Activated CD4-positive, alpha-beta T cell treated with anti-CD3 and anti-CD28 coated beads for 48 hours (primary cell): ENCODE results near the gene KAT6B.
"Not testable (repeated sequence)": the region's sequence is repeated elsewhere in the genome, so short reads cannot be mapped to it uniquely, and the experiment has no call there.

Experiments used
- DNase-seq: peaks from one replicate; pipeline ENCODE4 v3.0.0-alpha.2; 2020

KAT6B gene

GRCh38 chr10:74863551-74863950, 37.2 kb downstream of the KAT6B start:
- no peak for DNase-seq

- no peak for DNase-seq
Measured at GRCh38 chr10:74867351-74867750, 41.0 kb downstream of the KAT6B start.

GRCh38 chr10:74868392-74868977, 42.1 kb downstream of the KAT6B start:
- no peak for DNase-seq

- no peak for DNase-seq
Measured at GRCh38 chr10:74869635-74870034, 43.2 kb downstream of the KAT6B start.

GRCh38 chr10:74870191-74870590, 43.8 kb downstream of the KAT6B start:
- no peak for DNase-seq

GRCh38 chr10:74871595-74872382, 45.4 kb downstream of the KAT6B start:
- DNase-seq, result peak; percentile 19

GRCh38 chr10:74873803-74874454, 47.5 kb downstream of the KAT6B start:
- DNase-seq, result no peak

- DNase-seq, result no peak
Measured at GRCh38 chr10:74874649-74875048, 48.2 kb downstream of the KAT6B start.

- DNase-seq, result no peak
Measured at GRCh38 chr10:74875068-74875467, 48.7 kb downstream of the KAT6B start.

- no peak for DNase-seq
Measured at GRCh38 chr10:74875966-74876365, 49.6 kb downstream of the KAT6B start.

GRCh38 chr10:74877054-74877453, 50.7 kb downstream of the KAT6B start:
- DNase-seq, result not testable (repeated sequence)

GRCh38 chr10:74877898-74878297, 51.5 kb downstream of the KAT6B start:
- DNase-seq, result no peak

- DNase-seq, result no peak
Measured at GRCh38 chr10:74880041-74880440, 53.6 kb downstream of the KAT6B start.

- DNase-seq, result no peak
Measured at GRCh38 chr10:74881253-74881884, 55.0 kb downstream of the KAT6B start.

GRCh38 chr10:74882427-74882826, 56.0 kb downstream of the KAT6B start:
- DNase-seq, result no peak

- DNase-seq, result no peak
Measured at GRCh38 chr10:74882831-74883230, 56.4 kb downstream of the KAT6B start.

- DNase-seq, result no peak
Measured at GRCh38 chr10:74883428-74883827, 57.0 kb downstream of the KAT6B start.

GRCh38 chr10:74887614-74888284, 61.3 kb downstream of the KAT6B start:
- no peak for DNase-seq

GRCh38 chr10:74888962-74889661, 62.7 kb downstream of the KAT6B start:
- DNase-seq, result no peak

- DNase-seq, result no peak
Measured at GRCh38 chr10:74889662-74889998, 63.2 kb downstream of the KAT6B start.

- DNase-seq, result no peak
Measured at GRCh38 chr10:74890460-74890859, 64.1 kb downstream of the KAT6B start.

- DNase-seq, result no peak
Measured at GRCh38 chr10:74891053-74891452, 64.7 kb downstream of the KAT6B start.

GRCh38 chr10:74892839-74893238, 66.4 kb downstream of the KAT6B start:
- no peak for DNase-seq
